Measurements from ENCODE around the gene AGAP9. TPM values are rescaled to one million over a fixed set of nuclear protein-coding genes. Genes with fewer than 3 reads are reported as not detected.
"Not testable (repeated sequence)": the region's sequence is repeated elsewhere in the genome, so short reads cannot be mapped to it uniquely, and the experiment has no call there.

AGAP9 gene
- 21.7 to 24.0 TPM (median 22.2 TPM) in 3 replicates for total RNA-seq

DNA sequence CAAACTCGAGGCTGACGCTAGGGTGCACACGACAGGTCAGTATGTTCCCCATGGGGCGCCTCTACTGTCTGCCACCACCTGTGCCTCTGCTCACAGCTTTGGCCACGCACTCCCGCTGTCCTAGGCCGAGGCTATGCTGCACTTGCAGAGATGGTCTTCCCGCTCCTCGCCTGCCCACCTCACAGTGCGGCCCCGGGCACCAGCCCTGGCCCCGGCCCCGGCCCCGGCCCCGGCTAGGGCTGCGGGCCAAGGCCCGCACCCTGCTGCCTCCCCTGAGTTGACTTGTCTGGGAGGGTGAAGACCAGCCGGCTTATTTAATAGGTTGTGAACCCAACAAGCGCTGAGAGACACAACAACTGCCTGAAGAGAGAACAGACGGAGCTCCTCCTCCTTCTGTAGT is at the start of gene AGAP9:
Gene AGAP9, minus strand, starts transcription at position 164 of the 400 bp plus-strand sequence. Its CDS starts 112 bp downstream, at position 52.
- H3K27ac Mint-ChIP-seq; DNase-seq (ENCODE audit: low spot score in 2 of 2, unreplicated experiment in 2 of 2); H3K4me3 Mint-ChIP-seq; H3K9me3 Mint-ChIP-seq; H3K36me3 Mint-ChIP-seq; H3K27me3 Mint-ChIP-seq (ENCODE audit: low read depth); H3K4me1 Mint-ChIP-seq: not testable (repeated sequence)

DNA sequence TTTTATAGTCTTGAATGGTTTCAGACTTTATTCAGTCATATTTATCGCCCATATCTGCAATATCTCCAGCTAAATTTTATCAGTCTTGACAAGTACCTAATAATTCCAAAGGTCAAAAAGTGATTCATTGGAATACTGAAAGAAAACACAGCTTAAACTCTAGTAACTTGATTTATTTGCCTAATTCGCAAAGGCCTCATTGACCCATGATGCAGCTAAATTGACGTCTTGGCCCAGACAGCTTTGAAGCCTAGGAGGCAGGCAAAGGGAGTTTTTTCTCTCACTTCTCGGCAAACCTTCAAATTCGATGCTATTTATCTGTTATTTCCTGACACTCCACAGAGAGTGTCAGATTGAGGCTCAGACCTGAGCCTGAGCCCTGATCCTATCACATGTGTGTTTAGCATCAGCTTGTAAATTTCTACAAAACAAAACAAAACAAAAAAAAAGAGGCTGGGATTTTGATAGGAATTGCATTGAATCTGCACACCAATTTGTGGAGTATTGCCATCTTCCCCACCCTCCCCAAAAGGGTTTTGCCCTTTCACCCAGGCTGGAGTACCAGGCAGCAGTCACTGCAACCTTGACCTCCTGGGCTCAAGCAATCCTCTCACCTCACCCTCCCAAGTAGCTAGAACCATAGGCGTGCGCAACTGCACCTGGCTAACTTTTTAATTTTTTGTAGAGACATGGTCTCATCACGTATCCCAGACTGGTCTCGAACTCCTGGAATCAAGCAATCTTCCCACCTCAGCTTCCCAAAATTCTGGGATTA is 47.9 kb upstream of the AGAP9 start:
- not testable (repeated sequence) for H3K4me3 Mint-ChIP-seq; H3K27ac Mint-ChIP-seq; H3K4me1 Mint-ChIP-seq; H3K36me3 Mint-ChIP-seq; H3K27me3 Mint-ChIP-seq (ENCODE audit: low read depth); H3K9me3 Mint-ChIP-seq; DNase-seq (ENCODE audit: low spot score in 2 of 2, unreplicated experiment in 2 of 2)

DNA sequence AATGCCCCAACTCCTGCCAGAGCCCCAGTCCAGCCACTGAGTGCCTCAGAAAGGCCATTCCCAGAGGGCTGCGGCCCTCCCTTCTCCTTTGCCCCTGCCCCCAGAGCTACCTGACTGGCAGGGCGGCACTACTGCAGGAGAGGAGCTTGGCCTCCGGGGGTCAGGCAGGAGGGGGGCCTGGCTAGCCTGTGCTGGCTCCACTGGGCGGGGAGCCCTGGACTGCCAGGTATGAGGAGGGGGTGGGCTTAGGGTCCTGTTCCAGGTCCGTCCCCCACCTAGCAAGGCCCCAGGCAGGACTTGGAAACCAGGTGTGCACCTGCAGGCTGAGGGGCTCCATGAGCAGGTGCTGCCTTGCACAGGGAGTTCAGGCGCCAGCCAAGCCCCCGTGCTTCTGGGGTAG is 43.3 kb upstream of the AGAP9 start:
- not testable (repeated sequence) for H3K4me1 Mint-ChIP-seq; H3K4me3 Mint-ChIP-seq; H3K27ac Mint-ChIP-seq; H3K27me3 Mint-ChIP-seq (ENCODE audit: low read depth); DNase-seq (ENCODE audit: low spot score in 2 of 2, unreplicated experiment in 2 of 2); H3K36me3 Mint-ChIP-seq; H3K9me3 Mint-ChIP-seq

DNA sequence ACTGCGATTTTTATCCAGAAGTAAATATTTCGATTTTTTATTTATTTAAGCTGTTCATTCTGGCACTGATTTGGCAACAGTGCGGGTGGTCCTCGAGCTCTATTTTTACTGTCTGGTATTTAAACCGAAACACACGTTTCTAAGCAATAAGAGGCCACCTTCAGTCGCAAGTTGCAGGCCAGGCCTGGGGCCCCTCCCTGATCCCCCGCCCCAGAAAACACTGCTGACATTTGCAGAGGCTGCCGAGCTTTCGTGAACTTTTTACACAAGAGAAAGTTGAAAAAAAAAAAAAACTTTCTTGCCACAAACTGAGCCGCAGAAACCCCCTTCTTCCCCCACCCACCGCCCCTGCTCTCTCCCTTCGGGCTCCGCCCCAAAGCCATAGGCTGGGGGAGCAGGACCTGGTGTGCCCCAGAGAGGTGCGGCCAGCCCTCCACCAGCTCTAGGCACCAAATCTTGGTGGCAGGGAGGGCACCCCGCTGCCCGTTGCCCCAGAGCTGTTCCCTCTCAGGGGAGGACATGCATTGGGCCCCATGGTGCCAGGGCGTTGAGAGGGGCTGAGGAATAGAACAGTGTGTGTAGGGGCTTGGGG is 42.8 kb upstream of the AGAP9 start:
- not testable (repeated sequence) for H3K9me3 Mint-ChIP-seq; DNase-seq (ENCODE audit: low spot score in 2 of 2, unreplicated experiment in 2 of 2); H3K27ac Mint-ChIP-seq; H3K27me3 Mint-ChIP-seq (ENCODE audit: low read depth); H3K36me3 Mint-ChIP-seq; H3K4me3 Mint-ChIP-seq; H3K4me1 Mint-ChIP-seq

DNA sequence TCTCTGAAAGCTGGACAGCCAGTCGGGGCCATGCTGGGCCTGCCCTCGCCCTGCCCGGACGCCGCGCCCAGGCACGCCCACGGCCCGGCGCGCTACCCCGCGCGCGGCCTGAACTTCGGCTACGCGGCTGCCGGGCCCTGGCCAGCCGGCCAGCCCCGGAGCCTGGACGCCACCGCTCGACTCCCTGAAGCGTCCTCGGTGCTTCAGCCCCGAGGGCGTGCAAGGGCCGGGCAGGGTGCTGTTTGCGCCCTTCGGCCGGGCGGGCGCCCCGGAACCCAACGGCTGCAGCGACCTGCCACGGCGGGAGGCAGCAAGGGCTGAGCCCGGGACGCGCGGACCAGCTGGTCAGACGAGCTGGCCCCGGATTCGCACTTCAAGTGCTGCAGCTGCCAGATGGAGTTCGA is 42.1 kb upstream of the AGAP9 start:
- H3K4me1 Mint-ChIP-seq = not testable (repeated sequence)

DNA sequence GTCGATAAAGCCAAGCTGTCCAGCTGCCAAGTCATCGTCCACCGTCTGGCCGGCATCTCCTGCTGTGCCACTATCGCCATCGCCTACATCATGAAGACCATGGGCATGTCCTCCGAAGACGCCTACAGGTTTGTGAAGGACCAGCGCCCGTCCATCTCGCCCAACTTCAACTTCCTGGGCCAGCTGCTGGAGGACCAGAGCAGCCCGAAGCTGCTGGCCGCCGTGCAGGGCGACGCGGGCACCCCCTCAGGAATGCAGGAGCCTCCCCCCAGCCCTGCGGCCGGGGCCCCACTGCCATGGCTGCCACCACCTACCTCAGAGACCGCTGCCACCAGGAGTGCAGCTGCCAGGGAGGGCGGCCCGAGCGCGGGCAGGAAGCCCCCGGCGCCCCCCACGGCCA is 41.5 kb upstream of the AGAP9 start:
- DNase-seq (ENCODE audit: low spot score in 2 of 2, unreplicated experiment in 2 of 2); H3K4me3 Mint-ChIP-seq; H3K4me1 Mint-ChIP-seq; H3K27ac Mint-ChIP-seq; H3K36me3 Mint-ChIP-seq; H3K27me3 Mint-ChIP-seq (ENCODE audit: low read depth); H3K9me3 Mint-ChIP-seq: not testable (repeated sequence)

More for the DNA sequence above, 42.1 kb upstream of the AGAP9 start:
- not testable (repeated sequence) for H3K9me3 Mint-ChIP-seq; DNase-seq (ENCODE audit: low spot score in 2 of 2, unreplicated experiment in 2 of 2); H3K36me3 Mint-ChIP-seq; H3K27ac Mint-ChIP-seq; H3K27me3 Mint-ChIP-seq (ENCODE audit: low read depth); H3K4me3 Mint-ChIP-seq

DNA sequence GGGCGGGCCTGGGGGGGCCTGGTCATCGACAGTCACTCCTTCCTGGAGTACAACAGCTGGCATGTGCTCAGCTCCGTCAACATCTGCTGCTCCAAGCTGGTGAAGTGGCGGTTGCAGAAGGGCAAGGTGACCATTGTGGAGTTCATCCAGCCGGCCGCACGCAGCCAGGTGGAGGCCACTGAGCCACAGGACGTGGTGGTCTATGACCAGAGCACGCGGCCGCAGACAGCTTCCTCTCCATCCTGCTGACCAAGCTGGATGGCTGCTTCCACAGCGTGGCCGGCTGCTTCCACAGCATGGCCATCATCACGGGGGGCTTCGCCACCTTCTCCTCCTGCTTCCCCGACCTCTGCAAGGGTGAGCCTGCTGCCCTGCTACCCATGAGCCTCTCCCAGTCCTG is 40.9 kb upstream of the AGAP9 start:
- H3K4me1 Mint-ChIP-seq; H3K9me3 Mint-ChIP-seq; H3K27ac Mint-ChIP-seq; H3K36me3 Mint-ChIP-seq; H3K27me3 Mint-ChIP-seq (ENCODE audit: low read depth); DNase-seq (ENCODE audit: low spot score in 2 of 2, unreplicated experiment in 2 of 2); H3K4me3 Mint-ChIP-seq: not testable (repeated sequence)

DNA sequence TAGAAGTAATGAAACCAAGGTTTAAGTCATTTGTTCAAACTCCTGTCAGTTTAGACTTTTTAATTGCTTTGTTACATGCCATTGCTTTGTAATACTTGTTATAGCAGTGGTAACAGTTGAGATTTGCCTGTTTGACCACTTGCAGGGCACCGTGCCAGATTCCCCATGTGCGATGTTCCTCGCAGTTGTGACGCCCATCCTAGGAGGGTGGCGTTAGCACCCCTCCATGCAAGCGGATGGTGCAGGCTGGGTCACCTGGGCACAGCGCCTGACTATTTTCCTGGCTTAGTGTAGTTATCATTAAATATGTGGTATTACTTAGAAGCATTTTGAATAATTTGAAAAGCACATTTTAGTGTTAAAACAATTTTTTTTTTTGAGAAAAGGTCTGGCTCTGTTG is 37.0 kb upstream of the AGAP9 start:
- not testable (repeated sequence) for H3K4me1 Mint-ChIP-seq; H3K36me3 Mint-ChIP-seq; H3K9me3 Mint-ChIP-seq; H3K27ac Mint-ChIP-seq; DNase-seq (ENCODE audit: low spot score in 2 of 2, unreplicated experiment in 2 of 2); H3K4me3 Mint-ChIP-seq; H3K27me3 Mint-ChIP-seq (ENCODE audit: low read depth)

DNA sequence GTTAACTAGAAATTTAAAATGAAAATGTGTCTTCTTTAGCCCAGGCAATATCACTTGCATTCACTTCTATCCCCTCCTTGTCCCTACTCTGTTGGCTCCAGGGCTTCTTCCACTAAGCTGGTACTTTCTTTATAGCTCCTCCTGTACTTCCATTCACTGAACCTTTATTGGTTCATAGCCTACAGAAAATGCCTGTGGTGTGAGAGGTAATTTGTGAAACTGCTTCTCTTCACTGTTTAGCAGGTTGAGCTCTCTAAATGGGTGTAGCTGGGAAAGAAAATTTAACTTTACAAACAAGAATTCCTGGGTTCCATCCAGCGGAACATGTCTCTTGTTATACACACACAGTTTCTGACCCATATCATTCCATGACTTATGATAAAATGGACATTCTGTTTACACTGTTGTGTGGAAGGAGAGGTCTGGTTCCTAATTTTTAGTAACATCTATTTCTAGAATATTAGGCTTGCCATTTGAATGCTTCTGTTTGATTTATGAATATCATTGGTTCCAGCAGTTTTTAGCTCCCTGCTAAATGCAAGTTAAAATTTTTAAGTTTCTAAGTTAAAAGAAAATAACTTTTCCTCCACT is 36.4 kb upstream of the AGAP9 start:
- H3K4me1 Mint-ChIP-seq; H3K9me3 Mint-ChIP-seq; H3K36me3 Mint-ChIP-seq; H3K27me3 Mint-ChIP-seq (ENCODE audit: low read depth); DNase-seq (ENCODE audit: low spot score in 2 of 2, unreplicated experiment in 2 of 2); H3K27ac Mint-ChIP-seq; H3K4me3 Mint-ChIP-seq: not testable (repeated sequence)

DNA sequence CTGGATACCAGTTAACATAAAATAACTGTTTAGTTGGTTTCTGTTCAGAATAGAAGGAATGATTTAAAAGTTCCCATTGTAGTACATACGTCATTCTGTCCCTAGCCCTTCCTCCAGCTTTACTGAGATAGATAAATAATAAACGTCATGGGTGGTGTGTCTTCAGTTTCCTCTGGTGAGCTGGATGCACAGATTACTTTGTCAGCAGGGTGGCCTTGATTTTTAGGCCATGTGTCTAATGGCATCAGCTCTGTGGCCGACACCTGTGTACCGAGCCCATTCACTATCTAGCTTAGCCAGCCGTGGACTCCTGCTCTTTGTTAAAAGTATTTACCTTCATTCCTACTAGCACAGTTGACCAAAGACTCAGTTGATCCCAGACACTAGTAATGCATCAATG is 34.7 kb upstream of the AGAP9 start:
- H3K27ac Mint-ChIP-seq; H3K27me3 Mint-ChIP-seq (ENCODE audit: low read depth); DNase-seq (ENCODE audit: low spot score in 2 of 2, unreplicated experiment in 2 of 2); H3K4me3 Mint-ChIP-seq; H3K4me1 Mint-ChIP-seq; H3K36me3 Mint-ChIP-seq; H3K9me3 Mint-ChIP-seq: not testable (repeated sequence)

DNA sequence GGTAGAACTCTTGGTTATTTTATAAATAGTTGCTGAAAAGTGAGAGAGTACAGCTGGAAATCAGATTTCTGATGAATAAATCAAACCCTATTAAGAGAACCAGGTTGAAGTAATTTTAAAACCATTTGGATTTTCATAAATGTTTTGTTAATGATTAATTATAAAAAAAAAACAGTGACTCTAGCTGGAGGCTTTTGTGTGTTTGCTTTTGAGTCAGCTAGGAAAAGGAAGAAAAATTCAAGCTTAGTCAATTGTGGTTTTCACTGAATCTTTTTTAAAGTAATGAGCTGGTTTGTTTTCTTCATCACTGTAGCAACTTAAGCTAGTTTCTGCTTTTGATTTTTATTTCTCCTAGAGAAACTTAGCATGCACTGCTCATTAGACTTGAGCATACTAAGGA is 34.2 kb upstream of the AGAP9 start:
- H3K36me3 Mint-ChIP-seq; H3K27ac Mint-ChIP-seq; H3K4me3 Mint-ChIP-seq; H3K9me3 Mint-ChIP-seq; DNase-seq (ENCODE audit: low spot score in 2 of 2, unreplicated experiment in 2 of 2); H3K27me3 Mint-ChIP-seq (ENCODE audit: low read depth); H3K4me1 Mint-ChIP-seq: not testable (repeated sequence)

DNA sequence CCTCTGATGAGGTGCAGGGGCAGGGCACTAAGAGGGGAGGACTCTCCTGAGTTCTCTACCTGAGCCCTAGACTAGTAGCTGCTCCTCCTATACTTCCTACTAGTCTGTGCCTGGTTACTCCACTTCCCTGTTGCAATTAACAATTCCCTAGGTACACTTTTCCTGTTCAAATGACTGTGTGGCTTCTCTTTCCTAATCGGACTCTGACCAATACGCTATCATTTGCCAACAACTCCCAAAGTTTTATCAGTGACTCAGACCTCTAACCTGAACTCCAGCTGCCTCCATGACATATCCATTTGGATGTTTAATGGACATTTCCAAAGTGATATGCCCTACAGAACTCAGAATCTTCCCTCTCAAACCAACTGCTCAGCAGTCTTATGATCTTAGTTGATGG is 31.9 kb upstream of the AGAP9 start:
- H3K4me3 Mint-ChIP-seq; DNase-seq (ENCODE audit: low spot score in 2 of 2, unreplicated experiment in 2 of 2); H3K9me3 Mint-ChIP-seq; H3K4me1 Mint-ChIP-seq; H3K27me3 Mint-ChIP-seq (ENCODE audit: low read depth); H3K36me3 Mint-ChIP-seq; H3K27ac Mint-ChIP-seq: not testable (repeated sequence)

DNA sequence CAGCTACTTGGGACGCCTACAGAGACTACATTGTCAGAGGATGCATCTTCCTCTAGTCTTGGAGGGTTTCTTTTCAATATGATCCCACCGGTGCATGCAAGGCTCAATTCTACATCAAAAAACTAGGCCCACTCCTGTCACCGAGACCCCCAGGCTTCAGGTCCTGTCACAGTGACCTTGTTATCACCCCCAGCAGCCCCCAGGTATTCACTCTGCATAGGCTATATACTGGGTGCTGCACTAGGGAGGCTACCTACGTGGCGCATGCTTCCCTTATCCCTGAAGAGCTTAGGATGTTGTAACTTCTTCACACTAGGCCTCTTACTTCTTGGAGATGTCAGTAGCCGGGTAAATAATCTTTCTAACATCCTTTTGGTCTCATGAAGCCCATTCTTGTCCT is 31.1 kb upstream of the AGAP9 start:
- not testable (repeated sequence) for H3K27me3 Mint-ChIP-seq (ENCODE audit: low read depth); H3K4me1 Mint-ChIP-seq; H3K9me3 Mint-ChIP-seq; H3K27ac Mint-ChIP-seq; DNase-seq (ENCODE audit: low spot score in 2 of 2, unreplicated experiment in 2 of 2); H3K36me3 Mint-ChIP-seq
- peak overlapping the region; percentile 42 for H3K4me3 Mint-ChIP-seq

DNA sequence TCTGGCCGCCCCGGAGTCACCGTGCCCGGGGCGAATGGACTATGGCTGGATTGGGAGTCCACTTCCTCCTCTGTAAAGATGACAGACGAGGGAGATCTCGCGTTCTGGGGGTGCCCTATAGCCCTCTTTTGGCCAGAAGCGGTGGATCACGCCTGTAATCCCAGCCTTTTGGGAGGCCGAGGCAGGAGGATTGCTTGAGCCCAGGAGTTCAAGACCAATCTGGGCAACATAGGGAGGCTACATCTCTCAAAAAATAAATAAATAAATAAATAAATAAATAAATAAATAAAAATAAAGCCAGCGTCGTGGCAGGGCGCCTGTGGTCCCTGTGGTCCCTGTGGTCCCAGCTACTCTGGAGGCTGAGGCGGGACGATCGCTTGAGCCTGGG is 30.4 kb upstream of the AGAP9 start:
- peak overlapping the region; percentile 97 for H3K4me3 Mint-ChIP-seq
- not testable (repeated sequence) for DNase-seq (ENCODE audit: low spot score in 2 of 2, unreplicated experiment in 2 of 2); H3K36me3 Mint-ChIP-seq; H3K27me3 Mint-ChIP-seq (ENCODE audit: low read depth); H3K27ac Mint-ChIP-seq; H3K4me1 Mint-ChIP-seq; H3K9me3 Mint-ChIP-seq

Data from mesothelial cell of epicardium (in vitro differentiated cells).